Measurements from ENCODE around the gene WIPF1. TPM values are rescaled to one million over a fixed set of nuclear protein-coding genes. Genes with fewer than 3 reads are reported as not detected.

WIPF1 gene
- total and polyA plus RNA-seq, 8 donors = 30.7 to 117 (median 33.4) TPM

- Histone ChIP-seq H3K27me3 (no peaks in the 10 kb centered on the region), H3K4me1 (peaks cover 6 to 44% of the 10 kb centered on the region in 2 donors), H3K36me3 (peaks cover 0 to 49% of the 10 kb centered on the region in 2 donors), H3K9me3 (no peaks in the 10 kb centered on the region), H3K27ac (no peak overlapping the region), H3K4me3 (no peak overlapping the region)
- DNase-seq = no peak
- TF ChIP-seq CTCF (IDR thresholded peaks at IDR 0.05) = no peak
- ATAC-seq = no peak
- intact Hi-C loops (cut with DNase I) = no loop called here
Observed at GRCh38 chr2:174585657-174586252, 11.8 kb downstream of the WIPF1 start.

GRCh38 chr2:174585146-174585545 lies 12.5 kb downstream of the WIPF1 start:
- Histone ChIP-seq H3K4me3 (no peak overlapping the region), H3K4me1 (peaks cover 6 to 41% of the 10 kb centered on the region in 2 donors), H3K9me3 (no peaks in the 10 kb centered on the region), H3K27me3 (no peaks in the 10 kb centered on the region), H3K27ac (no peak overlapping the region), H3K36me3 (peaks cover 0 to 56% of the 10 kb centered on the region in 2 donors)
- intact Hi-C loops (cut with DNase I) = no loop called here
- peak in 1 of 4 donors; percentile 23 for DNase-seq
- no peak for ATAC-seq
- TF ChIP-seq CTCF (IDR thresholded peaks at IDR 0.05) = no peak

- H3K9me3 ChIP-seq = no peaks in the 10 kb centered on the region
- DNase-seq (no peak), ATAC-seq (no peak)
- H3K27ac ChIP-seq = no peak overlapping the region
- no peaks in the 10 kb centered on the region for H3K27me3 ChIP-seq
- H3K4me1 ChIP-seq = peaks cover 0 to 33% of the 10 kb centered on the region in 2 donors
- no peak overlapping the region for H3K4me3 ChIP-seq
- no peak for TF ChIP-seq CTCF (IDR thresholded peaks at IDR 0.05)
- intact Hi-C loops (cut with DNase I) = no loop called here
- peaks cover 0 to 92% of the 10 kb centered on the region in 2 donors for H3K36me3 ChIP-seq
Observed at GRCh38 chr2:174581491-174581890, 16.1 kb downstream of the WIPF1 start.

- TF ChIP-seq CTCF (IDR thresholded peaks at IDR 0.05) = no peak
- Histone ChIP-seq H3K27ac (no peak overlapping the region), H3K4me1 (peaks cover 0 to 28% of the 10 kb centered on the region in 2 donors), H3K27me3 (no peaks in the 10 kb centered on the region), H3K9me3 (no peaks in the 10 kb centered on the region), H3K4me3 (no peak overlapping the region), H3K36me3 (peaks cover 0 to 93% of the 10 kb centered on the region in 2 donors)
- ATAC-seq = no peak
- DNase-seq = no peak
- intact Hi-C loops (cut with DNase I) = no loop called here
Observed at GRCh38 chr2:174580951-174581350, 16.7 kb downstream of the WIPF1 start.

GRCh38 chr2:174577967-174578589 lies 19.5 kb downstream of the WIPF1 start:
- peak; percentile 40 for ATAC-seq
- peaks cover 0 to 88% of the 10 kb centered on the region in 2 donors for H3K36me3 ChIP-seq
- intact Hi-C loops (cut with DNase I) = no loop called here
- no peak overlapping the region for H3K4me3 ChIP-seq
- TF ChIP-seq CTCF (IDR thresholded peaks at IDR 0.05) = peak in 1 of 2 donors; percentile 16
- no peak overlapping the region for H3K27ac ChIP-seq
- H3K4me1 ChIP-seq = peaks cover 0 to 42% of the 10 kb centered on the region in 2 donors
- no peaks in the 10 kb centered on the region for H3K9me3 ChIP-seq
- peak in 1 of 4 donors; percentile 49 for DNase-seq
- no peaks in the 10 kb centered on the region for H3K27me3 ChIP-seq
